Mesothelial cell of epicardium (in vitro differentiated cells): Measurements from ENCODE around the gene ASB1. TPM values are rescaled to one million over a fixed set of nuclear protein-coding genes. Genes with fewer than 3 reads are reported as not detected.
"Not testable (repeated sequence)": the region's sequence is repeated elsewhere in the genome, so short reads cannot be mapped to it uniquely, and the experiment has no call there.

Experiments
- DNase-seq, 2 experiments: peaks; one replicate each; pipeline ENCODE4 v3.0.0; 2021; ENCODE audit warnings: low spot score in 2 of 2; ENCODE audit not compliant: unreplicated experiment in 2 of 2
- H3K27ac Mint-ChIP-seq: 2 replicates; pipeline ENCODE4 v1.8.0; 2021; ENCODE audit warnings: mixed read lengths
- H3K27me3 Mint-ChIP-seq: 2 replicates; pipeline ENCODE4 v1.8.0; 2021; ENCODE audit warnings: low read depth, mixed read lengths
- H3K36me3 Mint-ChIP-seq: 2 replicates; pipeline ENCODE4 v1.8.0; 2021; ENCODE audit warnings: mixed read lengths
- H3K4me1 Mint-ChIP-seq: 2 replicates; pipeline ENCODE4 v1.8.0; 2021; ENCODE audit warnings: mixed read lengths
- H3K4me3 Mint-ChIP-seq: 2 replicates; pipeline ENCODE4 v1.8.0; 2021; ENCODE audit warnings: mild to moderate bottlenecking, moderate library complexity, mixed read lengths
- H3K9me3 Mint-ChIP-seq: 2 replicates; pipeline ENCODE4 v1.8.0; 2021; ENCODE audit warnings: mixed read lengths
- CTCF ChIP-seq: fragments of 200-600 bp; sonication (generic); IDR thresholded peaks from one replicate; pipeline ENCODE4 v1.5.0; 2021; ENCODE audit warnings: antibody characterized with exemption; ENCODE audit not compliant: unreplicated experiment
- total RNA-seq: library from RNA; stranded (reverse); gene quantifications from 3 replicates; pipeline ENCODE4 v1.2.1, GENCODE V29; 2021

ASB1 gene
- total RNA-seq, 1 donor from 2014 or later: 33.2 TPM

DNA sequence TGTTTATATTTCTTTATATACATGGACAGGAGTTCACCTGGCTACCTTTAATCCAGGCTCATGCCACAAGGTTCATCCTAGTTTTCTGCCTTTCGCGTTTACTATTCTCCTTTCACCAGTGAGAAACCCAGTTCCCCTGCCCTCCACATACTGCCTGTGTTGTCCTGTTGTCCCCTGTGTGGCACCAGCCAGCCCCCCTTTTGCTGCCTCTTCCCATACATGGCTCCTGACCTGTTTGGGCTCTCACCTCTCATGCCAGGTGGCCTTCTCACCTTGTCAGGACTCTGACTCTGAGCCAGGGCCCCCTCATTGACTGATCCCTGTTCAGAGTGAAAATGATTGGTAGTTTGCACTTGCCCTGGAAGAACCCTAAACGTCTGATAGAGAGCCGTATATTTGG, 13.6 kb downstream of the ASB1 start:
- DNase-seq: no peak
- H3K36me3 Mint-ChIP-seq: peaks cover 25% of the 10 kb centered on the region
- TF ChIP-seq CTCF: no peak
- H3K4me1 Mint-ChIP-seq: peaks cover 13% of the 10 kb centered on the region
- no peak overlapping the region for H3K4me3 Mint-ChIP-seq
- H3K27me3 Mint-ChIP-seq: no peaks in the 10 kb centered on the region
- no peak overlapping the region for H3K27ac Mint-ChIP-seq
- H3K9me3 Mint-ChIP-seq: no peaks in the 10 kb centered on the region

- no peak for DNase-seq
- no peak overlapping the region for H3K4me3 Mint-ChIP-seq
- H3K9me3 Mint-ChIP-seq: no peaks in the 10 kb centered on the region
- H3K27ac Mint-ChIP-seq: no peak overlapping the region
- no peak for TF ChIP-seq CTCF
- peaks cover 29% of the 10 kb centered on the region for H3K36me3 Mint-ChIP-seq
- no peaks in the 10 kb centered on the region for H3K27me3 Mint-ChIP-seq
- peaks cover 13% of the 10 kb centered on the region for H3K4me1 Mint-ChIP-seq
These were observed 14.0 kb downstream of the ASB1 start for GRCh38 chr2:238440767-238441166.

DNA sequence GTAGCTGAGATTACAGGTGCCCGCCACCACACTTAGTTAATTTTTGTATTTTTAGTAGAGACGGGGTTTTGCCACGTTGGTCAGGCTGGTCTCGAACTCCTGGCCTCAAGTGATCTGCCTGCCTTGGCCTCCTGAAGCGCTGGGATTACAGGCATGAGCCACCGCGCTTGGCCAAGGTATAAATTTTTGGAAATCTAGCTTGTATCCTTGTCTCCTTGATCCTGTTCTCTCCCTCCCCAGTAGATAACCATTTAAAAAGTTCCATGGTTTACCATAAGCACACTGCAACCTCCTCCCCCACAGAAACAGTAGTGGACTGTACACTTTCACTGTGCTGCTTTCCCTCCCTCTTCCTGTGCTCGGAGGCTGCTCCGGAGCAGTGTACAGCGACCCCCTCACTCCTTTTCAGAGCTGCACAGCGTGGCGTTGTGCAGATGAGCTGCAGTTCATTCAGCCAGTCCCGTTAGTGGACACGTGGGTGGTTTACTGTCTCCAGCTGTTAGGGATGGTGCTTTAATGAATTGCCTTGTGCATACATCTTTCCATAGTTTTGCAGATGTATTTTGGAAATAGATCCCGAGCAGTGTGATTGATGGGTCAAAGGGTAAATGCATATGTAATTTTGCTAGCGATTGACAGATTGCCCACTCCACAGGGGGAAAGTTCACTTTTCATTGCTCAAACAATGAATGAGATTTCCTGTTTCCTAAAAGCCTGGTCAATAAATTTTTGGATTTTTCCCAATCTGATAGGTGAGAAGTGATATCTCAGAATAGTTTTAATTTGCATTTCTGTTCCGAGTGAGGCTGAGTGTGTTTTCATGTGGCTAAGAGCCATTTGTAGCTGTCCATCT, 14.8 kb downstream of the ASB1 start:
- Mint-ChIP-seq H3K27me3 (no peaks in the 10 kb centered on the region), H3K9me3 (no peaks in the 10 kb centered on the region), H3K4me3 (no peak overlapping the region), H3K27ac (peak overlapping the region; percentile 5), H3K4me1 (peaks cover 13% of the 10 kb centered on the region), H3K36me3 (peaks cover 32% of the 10 kb centered on the region)
- no peak for TF ChIP-seq CTCF
- DNase-seq: no peak

GRCh38 chr2:238442257-238442656, 15.5 kb downstream of the ASB1 start:
- H3K27me3 Mint-ChIP-seq, H3K9me3 Mint-ChIP-seq, DNase-seq, H3K27ac Mint-ChIP-seq, H3K4me3 Mint-ChIP-seq: not testable (repeated sequence)
- Mint-ChIP-seq H3K36me3 (peaks cover 35% of the 10 kb centered on the region), H3K4me1 (peaks cover 13% of the 10 kb centered on the region)

DNA sequence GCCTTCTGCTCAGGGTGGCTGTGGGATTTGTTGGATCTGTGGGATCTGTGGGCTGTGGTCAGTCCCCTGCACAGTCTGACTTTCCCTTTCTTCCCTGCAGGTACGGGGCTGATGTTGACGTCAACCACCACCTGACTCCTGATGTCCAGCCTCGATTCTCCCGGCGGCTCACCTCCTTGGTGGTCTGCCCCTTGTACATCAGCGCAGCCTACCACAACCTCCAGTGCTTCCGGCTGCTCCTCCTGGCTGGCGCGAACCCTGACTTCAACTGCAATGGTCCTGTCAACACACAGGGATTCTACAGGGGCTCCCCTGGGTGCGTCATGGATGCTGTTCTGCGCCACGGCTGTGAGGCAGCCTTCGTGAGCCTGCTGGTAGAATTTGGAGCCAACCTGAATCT, 17.5 kb downstream of the ASB1 start:
- TF ChIP-seq CTCF: no peak
- no peak overlapping the region for H3K4me3 Mint-ChIP-seq
- peaks cover 37% of the 10 kb centered on the region for H3K36me3 Mint-ChIP-seq
- peaks cover 10% of the 10 kb centered on the region for H3K4me1 Mint-ChIP-seq
- no peaks in the 10 kb centered on the region for H3K27me3 Mint-ChIP-seq
- DNase-seq: peak in 1 of 2 experiments; percentile 33
- H3K9me3 Mint-ChIP-seq: no peaks in the 10 kb centered on the region
- no peak overlapping the region for H3K27ac Mint-ChIP-seq

GRCh38 chr2:238445409-238446190, 18.9 kb downstream of the ASB1 start:
- TF ChIP-seq CTCF: no peak
- peaks cover 10% of the 10 kb centered on the region for H3K4me1 Mint-ChIP-seq
- no peak overlapping the region for H3K27ac Mint-ChIP-seq
- H3K9me3 Mint-ChIP-seq: no peaks in the 10 kb centered on the region
- no peak overlapping the region for H3K4me3 Mint-ChIP-seq
- no peak for DNase-seq
- peaks cover 46% of the 10 kb centered on the region for H3K36me3 Mint-ChIP-seq
- no peaks in the 10 kb centered on the region for H3K27me3 Mint-ChIP-seq
